Thyroid gland (tissue), 4 donors: ENCODE data around the gene RAB31. TPM values are rescaled to one million over a fixed set of nuclear protein-coding genes. Genes with fewer than 3 reads are reported as not detected.

ENCODE experiments used
- DNase-seq, 2 donors: peaks; one replicate each; pipeline ENCODE4 v3.0.0-alpha.2; 2019
- H3K27ac ChIP-seq, 3 donors: fragments of 200-600 bp; sonication (generic); 1 replicate in 2 of 3; 2 replicates in 1 of 3; pipeline ENCODE4 v1.5.1; 2016 to 2019; ENCODE audit warnings: mild to moderate bottlenecking in 1 of 3, moderate library complexity in 1 of 3
- H3K27me3 ChIP-seq: fragments of 200-600 bp; sonication (generic); one replicate; pipeline ENCODE4 v1.5.1; 2019
- H3K36me3 ChIP-seq, 2 donors: fragments of 200-600 bp; sonication (generic); one replicate each; pipeline ENCODE4 v1.5.1; 2016 to 2019
- H3K4me1 ChIP-seq, 2 donors: fragments of 200-600 bp; sonication (generic); one replicate each; pipeline ENCODE4 v1.5.1; 2017 to 2019
- H3K4me3 ChIP-seq, 3 donors: fragments of 200-600 bp; sonication (generic); replicated peaks in 1 of 3; 1 replicate in 2 of 3; 2 replicates in 1 of 3; pipeline ENCODE4 v1.5.1; 2016; ENCODE audit warnings: mild to moderate bottlenecking in 1 of 3
- H3K9me3 ChIP-seq: fragments of 200-600 bp; sonication (generic); one replicate; pipeline ENCODE4 v1.5.1; 2017
- CTCF ChIP-seq, 6 experiments: fragments of 200-600 bp in 3 of 6; fragments of 450-650 bp in 3 of 6; sonication (generic) in 3 of 6; IDR thresholded peaks; one replicate each; pipeline ENCODE4 v1.5.1; 2016 to 2019; ENCODE audit warnings: antibody characterized with exemption in 6 of 6, mild to moderate bottlenecking in 2 of 6, inconsistent platforms in 1 of 6, moderate library complexity in 1 of 6
- POLR2A ChIP-seq, 2 donors: fragments of 450-650 bp; IDR thresholded peaks; one replicate each; pipeline ENCODE4 v1.6.1; 2017; ENCODE audit warnings: antibody characterized with exemption in 2 of 2, mild to moderate bottlenecking in 2 of 2, moderate library complexity in 1 of 2
- WGBS, 2 donors: methylation state at CpG; one replicate each; pipeline ENCODE4 v1.1.5; 2017; 5-methylcytosine and 5-hydroxymethylcytosine counted together
- intact Hi-C: fragments of 100-400 bp; cut with DNase I; formaldehyde crosslinking; loops from one replicate; pipeline ENCODE4 v1.15.1; 2023
- total RNA-seq, 4 donors: library from RNA; depleted of rRNA; stranded (reverse); fragments of >200 nt; gene quantifications; one replicate each; pipeline ENCODE4 v1.2.3, GENCODE V29; 2016

RAB31 gene
- total RNA-seq, 4 donors from 2014 or later = 33.9 to 72.7 (median 40.8) TPM

GRCh38 chr18:9827793-9828505 is 119.8 kb downstream of the RAB31 start:
- H3K4me3 ChIP-seq = no peak overlapping the region

GRCh38 chr18:9828506-9829396 is 120.7 kb downstream of the RAB31 start:
- H3K9me3 ChIP-seq = no peaks in the 10 kb centered on the region
- intact Hi-C loops = no loop called here
- H3K27me3 ChIP-seq = no peaks in the 10 kb centered on the region
- 91 to 92% methylated on average over 15 of the region's 15 CpGs for WGBS, 2 donors
- no peaks in the 10 kb centered on the region for H3K36me3 ChIP-seq
- no peak overlapping the region for H3K4me3 ChIP-seq
- peak overlapping the region in 1 of 3 donors; percentile 94 for H3K27ac ChIP-seq
- no peak for TF ChIP-seq CTCF (IDR thresholded peaks at IDR 0.05)
- no peak for DNase-seq
- H3K4me1 ChIP-seq = peaks cover 29 to 51% of the 10 kb centered on the region in 2 donors

More at GRCh38 chr18:9827793-9828505, 119.8 kb downstream of the RAB31 start:
- intact Hi-C loops = no loop called here
- no peaks in the 10 kb centered on the region for H3K9me3 ChIP-seq
- H3K36me3 ChIP-seq = no peaks in the 10 kb centered on the region
- TF ChIP-seq POLR2A (IDR thresholded peaks at IDR 0.05) (no peak), CTCF (IDR thresholded peaks at IDR 0.05) (no peak)
- peak overlapping the region in 2 of 3 donors; percentile 35 to 94 for H3K27ac ChIP-seq
- H3K4me1 ChIP-seq = peaks cover 29 to 54% of the 10 kb centered on the region in 2 donors
- H3K27me3 ChIP-seq = no peaks in the 10 kb centered on the region
- no peak for DNase-seq
- 76 to 78% methylated on average over 14 of the region's 14 CpGs for WGBS, 2 donors

- Histone ChIP-seq H3K27ac (no peak overlapping the region), H3K27me3 (no peaks in the 10 kb centered on the region), H3K9me3 (no peaks in the 10 kb centered on the region), H3K36me3 (no peaks in the 10 kb centered on the region), H3K4me1 (peaks cover 24 to 46% of the 10 kb centered on the region in 2 donors), H3K4me3 (no peak overlapping the region)
- TF ChIP-seq CTCF (IDR thresholded peaks at IDR 0.05) (no peak), POLR2A (IDR thresholded peaks at IDR 0.05) (no peak)
- intact Hi-C loops = no loop called here
- WGBS, 2 donors = 91 to 94% methylated on average over 6 of the region's 6 CpGs
- no peak for DNase-seq
Measured at GRCh38 chr18:9829397-9829712, 121.3 kb downstream of the RAB31 start.

GRCh38 chr18:9831036-9831722 is 123.1 kb downstream of the RAB31 start:
- H3K36me3 ChIP-seq = no peaks in the 10 kb centered on the region
- H3K4me3 ChIP-seq = no peak overlapping the region
- H3K27ac ChIP-seq = peak overlapping the region; percentile 15 to 64 (median 46)
- H3K9me3 ChIP-seq = no peaks in the 10 kb centered on the region
- peak in 5 of 6 experiments; percentile 10 to 54 (median 44) for TF ChIP-seq CTCF (IDR thresholded peaks at IDR 0.05)
- no peak for TF ChIP-seq POLR2A (IDR thresholded peaks at IDR 0.05)
- intact Hi-C loops = no loop called here
- H3K4me1 ChIP-seq = peaks cover 22 to 43% of the 10 kb centered on the region in 2 donors
- H3K27me3 ChIP-seq = no peaks in the 10 kb centered on the region
- 54 to 62% methylated on average over 7 to 9 of the region's 13 CpGs for WGBS, 2 donors
- DNase-seq = peak in 1 of 2 donors; percentile 19
